Astrocyte of the cerebellum (primary cell): ENCODE data around the gene TEPSIN.

ENCODE experiments used
- DNase-seq: peaks from one replicate; pipeline ENCODE4 v3.0.0-alpha.2; 2011; ENCODE audit warnings: low read depth
- H3K4me3 ChIP-seq: 2 replicates; pipeline ENCODE4 v1.5.1; 2011; ENCODE audit warnings: mild to moderate bottlenecking, low read depth, low read length, moderate library complexity
- in situ Hi-C: cut with HindIII; loops from 2 replicates; pipeline ENCODE4 v1.10.0; 2017; ENCODE audit warnings: low sequenced_read_pairs
- TF ChIP-seq, protein P1 (sequence below): IDR thresholded peaks from 2 replicates; pipeline ENCODE4 v1.5.1; 2012; ENCODE audit warnings: low read length, low read depth, moderate library complexity, mild to moderate bottlenecking; ENCODE audit errors: missing control alignments

TEPSIN gene

DNA sequence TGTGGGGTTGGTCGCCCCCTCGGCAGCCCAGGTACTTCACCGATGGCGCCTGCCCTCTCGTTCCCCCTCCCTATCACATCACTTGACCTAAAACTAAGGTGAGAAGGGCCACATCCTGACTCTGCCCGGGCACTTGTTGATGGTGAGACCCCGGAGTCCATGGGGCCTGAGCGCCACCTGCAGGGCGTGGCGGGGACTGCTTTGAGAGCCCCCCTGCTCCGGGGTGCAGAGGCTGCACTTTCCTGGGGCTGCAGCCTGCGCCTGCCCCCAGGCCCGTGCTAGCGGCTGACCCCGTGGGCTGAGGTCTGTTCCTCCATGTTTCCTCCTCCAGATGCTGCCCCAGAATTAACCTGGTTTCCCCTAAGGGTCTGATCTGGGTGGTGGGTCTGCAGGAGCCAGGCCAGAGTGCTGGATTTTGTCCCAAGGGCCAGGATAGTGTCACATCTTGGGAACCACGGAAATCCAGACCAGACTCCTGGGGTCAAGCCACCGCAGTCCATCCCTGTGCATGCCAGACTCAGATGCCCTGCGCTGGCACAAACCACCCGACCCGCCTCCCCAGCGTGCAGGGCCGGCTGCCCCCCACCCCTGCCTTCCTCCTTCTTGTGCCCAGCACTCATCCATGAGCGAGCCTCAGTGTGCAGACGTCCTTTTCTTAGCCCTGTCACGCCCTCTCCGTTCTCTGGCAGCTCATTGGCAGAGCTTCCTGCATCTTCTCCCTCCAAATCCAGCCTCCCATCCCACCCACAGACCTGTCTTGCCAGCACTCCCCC lies 3.0 kb upstream of the TEPSIN start:
- H3K4me3 ChIP-seq = no peak overlapping the region
- TF ChIP-seq, protein P1, sequence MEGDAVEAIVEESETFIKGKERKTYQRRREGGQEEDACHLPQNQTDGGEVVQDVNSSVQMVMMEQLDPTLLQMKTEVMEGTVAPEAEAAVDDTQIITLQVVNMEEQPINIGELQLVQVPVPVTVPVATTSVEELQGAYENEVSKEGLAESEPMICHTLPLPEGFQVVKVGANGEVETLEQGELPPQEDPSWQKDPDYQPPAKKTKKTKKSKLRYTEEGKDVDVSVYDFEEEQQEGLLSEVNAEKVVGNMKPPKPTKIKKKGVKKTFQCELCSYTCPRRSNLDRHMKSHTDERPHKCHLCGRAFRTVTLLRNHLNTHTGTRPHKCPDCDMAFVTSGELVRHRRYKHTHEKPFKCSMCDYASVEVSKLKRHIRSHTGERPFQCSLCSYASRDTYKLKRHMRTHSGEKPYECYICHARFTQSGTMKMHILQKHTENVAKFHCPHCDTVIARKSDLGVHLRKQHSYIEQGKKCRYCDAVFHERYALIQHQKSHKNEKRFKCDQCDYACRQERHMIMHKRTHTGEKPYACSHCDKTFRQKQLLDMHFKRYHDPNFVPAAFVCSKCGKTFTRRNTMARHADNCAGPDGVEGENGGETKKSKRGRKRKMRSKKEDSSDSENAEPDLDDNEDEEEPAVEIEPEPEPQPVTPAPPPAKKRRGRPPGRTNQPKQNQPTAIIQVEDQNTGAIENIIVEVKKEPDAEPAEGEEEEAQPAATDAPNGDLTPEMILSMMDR = peak; percentile 81
- in situ Hi-C loops = no loop called here
- DNase-seq = no peak

DNA sequence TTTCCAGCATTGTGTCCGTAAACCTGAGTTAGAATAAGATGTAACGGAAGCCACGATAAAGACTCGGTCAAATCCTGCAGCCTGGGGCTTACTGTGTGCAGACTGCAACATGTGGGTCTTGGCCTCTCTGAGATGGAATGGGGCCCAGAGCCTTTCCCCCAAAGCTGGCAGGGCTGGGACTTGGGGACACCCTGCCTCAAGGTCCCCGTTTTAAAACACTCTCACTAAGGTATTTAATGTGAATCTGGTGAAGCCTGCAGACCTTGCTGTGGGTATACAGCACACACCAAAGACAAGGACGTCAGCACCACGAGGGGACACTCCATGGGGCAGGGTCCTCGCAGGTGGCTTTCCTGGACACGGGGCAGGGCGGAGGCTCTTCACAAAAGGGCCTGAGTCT lies 2.3 kb upstream of the TEPSIN start:
- in situ Hi-C loops = no loop called here
- DNase-seq = no peak
- TF ChIP-seq, protein P1 = no peak
- H3K4me3 ChIP-seq = no peak overlapping the region

DNA sequence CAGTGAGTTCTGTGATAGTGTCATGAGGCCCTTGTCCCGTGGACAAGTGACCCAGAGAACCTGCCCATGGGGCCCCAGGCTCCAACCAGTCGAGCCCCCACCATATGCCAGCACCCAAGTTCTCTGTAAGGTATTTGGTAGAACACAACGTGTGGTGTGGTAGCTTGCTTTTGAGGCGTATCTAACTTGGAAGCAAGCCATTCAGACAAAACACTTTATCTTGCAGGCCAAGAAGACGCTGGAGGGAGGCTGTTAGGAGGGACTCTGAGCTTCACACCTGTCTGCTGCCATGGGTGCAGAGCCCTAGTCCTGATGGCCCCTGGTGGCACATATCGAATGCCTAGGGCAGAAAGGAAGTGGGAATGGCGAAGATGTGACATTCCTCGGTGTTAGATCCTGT lies 1.9 kb upstream of the TEPSIN start:
- in situ Hi-C loops = no loop called here
- no peak overlapping the region for H3K4me3 ChIP-seq
- no peak for DNase-seq
- TF ChIP-seq, protein P1 = no peak

DNA sequence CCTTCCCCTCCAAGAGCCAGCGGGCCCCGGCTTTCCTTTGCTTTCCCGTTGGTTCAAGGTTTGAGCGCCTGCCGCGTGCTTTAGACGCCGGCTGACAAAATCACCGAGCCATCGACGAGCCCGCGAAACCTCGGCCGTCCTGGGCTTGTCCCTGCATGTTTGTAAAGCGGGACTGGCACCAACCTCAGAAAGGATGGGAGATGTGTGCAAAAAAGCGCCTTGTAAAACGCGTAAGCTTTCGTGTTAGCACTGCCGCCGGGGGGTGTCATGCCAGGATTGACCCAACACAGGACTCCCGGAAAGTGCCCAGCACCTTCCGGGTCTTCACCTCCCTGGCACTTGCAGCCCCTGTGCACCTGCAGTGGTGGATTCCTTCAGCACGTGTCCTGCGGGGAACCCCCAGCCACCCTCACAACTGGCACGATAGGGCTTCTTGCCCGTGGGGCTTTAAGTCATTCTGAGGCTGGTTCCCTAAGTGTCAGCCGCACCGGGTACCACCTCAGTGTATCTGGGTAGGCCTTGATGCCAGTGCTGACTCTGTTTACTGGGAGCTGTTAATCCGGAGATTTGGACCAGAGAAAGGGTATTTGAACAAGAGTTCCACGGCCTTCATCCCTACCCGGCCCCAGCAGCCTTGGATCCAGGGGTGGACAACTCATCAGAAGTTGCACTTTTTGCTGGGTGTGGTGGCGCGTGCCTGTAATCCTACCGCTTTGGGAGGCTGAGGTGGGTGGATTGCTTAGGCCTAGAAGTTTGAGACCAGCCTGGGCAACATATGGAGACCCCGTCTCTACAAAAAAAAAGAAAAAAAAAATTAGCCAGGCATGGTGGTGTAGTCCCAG lies 1.1 kb upstream of the TEPSIN start:
- TF ChIP-seq, protein P1 = no peak
- H3K4me3 ChIP-seq = peak overlapping the region; percentile 84
- DNase-seq = no peak
- in situ Hi-C loops = no loop called here

DNA sequence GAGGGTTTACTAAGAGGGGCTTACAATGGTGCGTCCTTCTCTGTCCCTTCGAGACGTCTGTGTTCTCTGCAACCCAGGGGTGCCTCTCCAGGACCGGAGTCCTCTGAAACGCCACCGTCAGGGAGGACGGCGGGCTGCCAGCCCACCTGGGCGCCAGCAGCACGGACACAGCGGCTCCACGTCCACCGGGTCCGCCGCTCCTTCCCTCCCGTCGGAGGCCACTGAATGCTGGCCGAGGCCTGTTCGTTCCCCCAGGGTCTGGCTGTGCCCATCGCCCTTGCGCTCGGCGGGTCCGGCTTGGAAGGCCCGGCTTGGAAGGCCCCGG lies 403 bp downstream of the TEPSIN start:
- in situ Hi-C loops = no loop called here
- DNase-seq = no peak

More for the DNA sequence above, 403 bp downstream of the TEPSIN start:
- peak overlapping the region; percentile 84 for H3K4me3 ChIP-seq
- TF ChIP-seq, protein P1 = no peak
